Nephron progenitor cell (in vitro differentiated cells): ENCODE measurements around the gene SOX30.
"Not testable (repeated sequence)": the region's sequence is repeated elsewhere in the genome, so short reads cannot be mapped to it uniquely, and the experiment has no call there.

Source experiments
- DNase-seq: peaks from one replicate; pipeline ENCODE4 v3.0.0; 2021
- H3K27ac Mint-ChIP-seq: 2 replicates; pipeline ENCODE4 v1.8.0; 2021; ENCODE audit warnings: mild to moderate bottlenecking, moderate library complexity, mixed read lengths
- H3K27me3 Mint-ChIP-seq: 2 replicates; pipeline ENCODE4 v1.8.0; 2021; ENCODE audit warnings: mild to moderate bottlenecking, low read depth, mixed read lengths; ENCODE audit not compliant: poor library complexity
- H3K36me3 Mint-ChIP-seq: 2 replicates; pipeline ENCODE4 v1.8.0; 2021; ENCODE audit warnings: low read depth, mixed read lengths
- H3K4me1 Mint-ChIP-seq: 2 replicates; pipeline ENCODE4 v1.8.0; 2021; ENCODE audit warnings: mixed read lengths
- H3K4me3 Mint-ChIP-seq: 2 replicates; pipeline ENCODE4 v1.8.0; 2021; ENCODE audit warnings: mild to moderate bottlenecking, moderate library complexity, mixed read lengths
- H3K9me3 Mint-ChIP-seq: 2 replicates; pipeline ENCODE4 v1.8.0; 2021; ENCODE audit warnings: mild to moderate bottlenecking, moderate library complexity, mixed read lengths
- CTCF ChIP-seq: fragments of 200-600 bp; sonication (generic); IDR thresholded peaks from 2 replicates; pipeline ENCODE4 v1.5.0; 2021; ENCODE audit warnings: antibody characterized with exemption

Gene SOX30

GRCh38 chr5:157682257-157682656 is 30.0 kb upstream of the SOX30 start:
- DNase-seq: no peak
- no peak overlapping the region for H3K27ac Mint-ChIP-seq

GRCh38 chr5:157681048-157681447 is 28.8 kb upstream of the SOX30 start:
- Mint-ChIP-seq H3K9me3 (no peaks in the 10 kb centered on the region), H3K4me3 (no peak overlapping the region), H3K27me3 (peaks cover 13% of the 10 kb centered on the region), H3K27ac (no peak overlapping the region), H3K36me3 (no peaks in the 10 kb centered on the region), H3K4me1 (peaks cover 3% of the 10 kb centered on the region)
- TF ChIP-seq CTCF: no peak
- no peak for DNase-seq

More at GRCh38 chr5:157682257-157682656, 30.0 kb upstream of the SOX30 start:
- Mint-ChIP-seq H3K4me1 (peaks cover 12% of the 10 kb centered on the region), H3K36me3 (no peaks in the 10 kb centered on the region), H3K4me3 (no peak overlapping the region), H3K9me3 (no peaks in the 10 kb centered on the region), H3K27me3 (peaks cover 13% of the 10 kb centered on the region)
- TF ChIP-seq CTCF: no peak

- no peak overlapping the region for H3K27ac Mint-ChIP-seq
- DNase-seq: no peak
- no peaks in the 10 kb centered on the region for H3K4me1 Mint-ChIP-seq
- no peak for TF ChIP-seq CTCF
- H3K9me3 Mint-ChIP-seq: no peaks in the 10 kb centered on the region
- no peaks in the 10 kb centered on the region for H3K36me3 Mint-ChIP-seq
- peaks cover 13% of the 10 kb centered on the region for H3K27me3 Mint-ChIP-seq
- no peak overlapping the region for H3K4me3 Mint-ChIP-seq
These were observed 28.0 kb upstream of the SOX30 start for GRCh38 chr5:157680239-157680638.

GRCh38 chr5:157679801-157680200 is 27.6 kb upstream of the SOX30 start:
- H3K4me1 Mint-ChIP-seq: no peaks in the 10 kb centered on the region
- no peaks in the 10 kb centered on the region for H3K36me3 Mint-ChIP-seq
- no peak overlapping the region for H3K4me3 Mint-ChIP-seq
- H3K9me3 Mint-ChIP-seq: no peaks in the 10 kb centered on the region
- DNase-seq: no peak
- peaks cover 13% of the 10 kb centered on the region for H3K27me3 Mint-ChIP-seq
- TF ChIP-seq CTCF: no peak
- no peak overlapping the region for H3K27ac Mint-ChIP-seq

GRCh38 chr5:157677931-157678330 is 25.7 kb upstream of the SOX30 start:
- Mint-ChIP-seq H3K27me3 (peaks cover 22% of the 10 kb centered on the region), H3K36me3 (no peaks in the 10 kb centered on the region), H3K4me3 (no peak overlapping the region), H3K27ac (no peak overlapping the region), H3K9me3 (no peaks in the 10 kb centered on the region), H3K4me1 (no peaks in the 10 kb centered on the region)
- TF ChIP-seq CTCF: no peak
- DNase-seq: no peak

- peaks cover 43% of the 10 kb centered on the region for H3K27me3 Mint-ChIP-seq
- H3K4me3 Mint-ChIP-seq, H3K36me3 Mint-ChIP-seq, H3K4me1 Mint-ChIP-seq, H3K27ac Mint-ChIP-seq, DNase-seq: not testable (repeated sequence)
- peaks cover 23% of the 10 kb centered on the region for H3K9me3 Mint-ChIP-seq
These were observed 22.1 kb upstream of the SOX30 start for GRCh38 chr5:157674351-157674750.
